Middle frontal gyrus (tissue), 1 donor: ENCODE data around the gene SLC9A8.

Source experiments
- DNase-seq: peaks from one replicate; pipeline ENCODE4 v3.0.0-alpha.2; 2015; ENCODE audit warnings: low spot score; ENCODE audit errors: extremely low spot score

SLC9A8 gene

DNA sequence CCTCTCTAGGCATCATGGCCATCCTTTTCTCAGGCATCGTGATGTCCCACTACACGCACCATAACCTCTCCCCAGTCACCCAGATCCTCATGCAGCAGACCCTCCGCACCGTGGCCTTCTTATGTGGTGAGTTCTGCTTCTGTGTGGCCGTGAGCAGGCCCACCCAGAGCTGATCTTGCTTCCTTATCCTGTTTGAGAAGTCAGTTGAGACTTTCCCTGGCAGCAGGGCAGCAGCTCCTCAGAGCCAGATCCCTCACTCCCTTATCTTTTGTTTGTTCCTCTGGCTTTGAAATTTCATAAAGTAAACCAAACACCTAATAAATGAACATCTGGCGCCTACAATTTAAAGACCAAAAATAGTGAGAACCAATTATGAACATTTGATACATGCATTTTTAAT lies 62.1 kb downstream of the SLC9A8 start:
- DNase-seq = no peak

DNA sequence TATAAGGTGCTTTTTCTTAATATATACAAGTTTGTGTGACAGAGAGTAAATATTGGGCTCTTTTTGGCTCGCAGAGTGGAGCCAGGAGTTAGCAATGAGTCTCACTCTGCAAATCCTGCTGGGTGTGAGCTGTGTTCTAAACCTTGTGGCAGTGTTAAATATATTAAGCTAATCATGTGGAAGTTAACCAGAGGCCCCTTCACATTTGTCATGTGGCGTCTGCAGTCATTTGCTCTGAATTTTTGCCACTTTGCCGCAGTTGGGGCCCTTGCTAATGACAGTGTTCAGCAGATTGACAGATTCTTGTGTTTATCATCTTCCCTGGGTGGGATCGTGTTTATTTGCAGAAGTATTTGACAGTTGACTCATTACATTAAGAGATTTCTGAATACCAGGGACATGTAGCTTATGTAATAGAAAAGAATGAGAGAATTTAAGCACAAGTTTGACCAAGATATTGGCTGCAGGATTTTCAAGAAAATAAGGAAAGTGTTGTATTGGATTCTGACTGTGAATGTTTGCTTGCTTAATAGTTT lies 64.8 kb downstream of the SLC9A8 start:
- no peak for DNase-seq

DNA sequence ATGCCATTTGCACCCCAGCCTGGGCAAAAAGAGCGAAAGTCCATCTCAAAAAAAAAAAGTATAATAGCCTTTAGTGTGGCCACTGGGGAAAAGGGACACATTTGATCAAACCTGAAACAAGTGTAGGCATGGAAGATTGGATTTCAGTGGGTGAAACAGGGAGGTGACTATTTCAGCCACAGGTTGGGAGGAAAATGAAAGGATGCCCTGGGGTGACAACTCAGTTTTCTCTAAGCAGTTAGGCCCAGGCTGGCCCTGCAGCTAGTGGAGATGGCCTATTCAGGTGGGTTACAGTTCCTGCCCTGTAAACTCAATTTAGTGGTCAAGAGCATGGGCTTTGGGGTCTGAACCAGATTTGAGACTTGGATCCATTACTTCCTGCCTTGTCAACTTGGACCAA lies 66.3 kb downstream of the SLC9A8 start:
- no peak for DNase-seq

DNA sequence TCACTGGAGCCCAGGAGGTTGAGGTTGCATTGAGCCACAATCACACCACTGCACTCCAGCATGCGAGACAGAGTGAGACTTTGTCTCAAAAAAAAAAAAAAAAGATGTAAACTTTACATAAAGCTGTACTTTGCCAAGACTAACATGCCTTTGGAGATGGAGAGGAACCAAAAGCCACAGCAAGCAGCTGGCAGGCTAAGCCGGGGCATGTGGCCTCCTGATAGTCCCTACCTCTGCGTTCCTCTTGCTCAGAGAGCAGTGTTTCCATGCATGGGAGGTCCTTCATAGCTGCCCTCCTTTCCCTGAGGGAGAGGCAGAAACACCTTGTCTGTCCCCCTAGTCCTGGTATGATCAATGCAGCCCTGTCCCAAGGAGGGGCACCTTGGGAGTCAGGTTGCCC lies 67.5 kb downstream of the SLC9A8 start:
- DNase-seq = no peak

DNA sequence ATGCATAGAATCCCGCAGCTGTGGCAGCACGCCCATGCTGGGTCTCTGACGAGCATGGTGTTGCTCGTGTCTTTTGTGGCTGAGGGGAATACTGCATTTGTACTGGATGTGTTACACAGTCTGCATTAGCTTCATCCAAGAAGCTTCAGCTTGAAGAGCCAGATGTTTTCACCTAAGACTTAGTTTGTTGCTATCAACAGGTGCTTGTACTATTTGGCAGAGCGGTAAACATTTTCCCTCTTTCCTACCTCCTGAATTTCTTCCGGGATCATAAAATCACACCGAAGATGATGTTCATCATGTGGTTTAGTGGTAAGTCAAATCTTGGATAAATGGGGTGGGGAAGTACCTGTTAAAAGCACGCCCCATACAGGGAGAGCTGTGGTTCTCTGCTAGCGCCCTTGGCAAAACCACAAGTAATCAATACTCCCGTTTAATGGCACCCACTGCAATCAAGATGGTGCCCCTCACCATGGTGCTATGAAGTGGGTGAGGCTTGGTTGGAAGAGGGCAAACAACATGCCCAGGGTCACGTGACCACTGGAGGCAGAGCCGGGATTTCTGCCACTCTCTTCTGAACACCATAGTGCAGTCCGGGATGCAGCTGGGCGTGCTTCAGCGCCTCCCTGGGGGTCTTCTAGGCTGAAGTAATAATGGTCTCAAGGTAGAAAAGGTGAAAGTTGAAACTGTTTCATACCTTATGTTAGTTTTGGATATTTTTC lies 68.3 kb downstream of the SLC9A8 start:
- DNase-seq = no peak

DNA sequence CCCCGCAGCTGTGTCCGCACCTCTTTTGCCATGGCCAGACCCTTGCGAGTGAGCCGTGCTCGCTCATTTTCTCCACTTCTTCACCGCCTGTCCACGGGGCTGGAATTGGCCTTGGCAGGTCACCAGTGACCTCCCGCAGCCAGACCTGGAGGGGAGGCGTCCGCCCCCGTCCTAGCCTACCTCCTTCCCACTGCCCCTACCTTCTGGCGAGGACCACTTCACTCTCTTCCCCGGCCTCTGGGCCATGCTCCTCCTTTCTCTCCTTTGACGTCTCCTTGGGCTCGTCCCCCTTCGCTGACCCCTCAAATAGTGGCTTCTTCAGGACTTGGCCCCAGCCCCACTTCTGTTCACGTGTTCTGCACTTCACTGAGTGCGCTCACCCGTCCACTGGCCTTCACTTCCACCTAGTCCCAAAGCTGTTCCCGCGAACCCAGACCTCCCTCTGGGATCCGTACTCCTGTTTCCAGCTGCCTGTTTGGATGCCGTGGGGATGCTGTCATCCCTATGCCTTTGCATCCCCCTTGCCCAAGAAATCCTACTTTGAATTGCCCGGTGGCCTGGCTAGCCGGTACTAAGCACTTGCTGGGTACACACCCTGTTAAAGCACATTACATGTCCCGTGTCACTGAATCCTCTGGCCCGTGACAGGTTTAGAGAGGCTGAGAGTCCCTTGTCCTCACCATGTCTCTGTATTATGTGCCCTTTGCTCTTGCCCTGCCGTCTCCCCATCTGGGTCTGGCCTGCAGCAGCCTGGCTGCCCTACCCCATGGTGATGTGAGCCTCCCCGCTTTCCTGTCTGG lies 69.7 kb downstream of the SLC9A8 start:
- no peak for DNase-seq

DNA sequence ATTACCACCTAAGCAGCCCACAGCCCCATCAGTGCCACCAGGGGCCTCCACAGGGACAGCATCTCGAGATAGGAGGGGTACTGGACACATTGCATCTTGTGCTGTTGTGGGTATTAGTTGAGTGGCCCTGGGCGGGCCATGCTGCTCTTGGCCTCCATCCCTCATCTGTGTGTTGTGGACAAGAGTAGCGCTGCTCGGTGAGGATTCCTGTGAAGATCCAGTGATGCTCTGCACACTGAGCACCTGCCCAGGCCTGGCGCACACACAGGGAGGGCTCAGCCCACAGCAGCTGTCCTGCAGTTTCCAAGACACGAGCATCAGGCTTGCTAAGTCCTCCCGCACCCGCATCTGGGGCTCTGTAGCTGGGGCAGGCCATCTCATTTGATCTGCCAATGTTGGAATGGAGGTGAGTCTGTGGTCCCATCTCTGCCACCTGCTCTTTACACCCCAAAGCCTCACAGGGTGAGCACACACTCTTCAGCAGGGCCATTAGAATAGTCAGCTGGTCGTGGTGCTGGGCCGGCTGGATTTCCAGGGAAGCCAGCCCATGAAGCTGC lies 70.7 kb downstream of the SLC9A8 start:
- no peak for DNase-seq

DNA sequence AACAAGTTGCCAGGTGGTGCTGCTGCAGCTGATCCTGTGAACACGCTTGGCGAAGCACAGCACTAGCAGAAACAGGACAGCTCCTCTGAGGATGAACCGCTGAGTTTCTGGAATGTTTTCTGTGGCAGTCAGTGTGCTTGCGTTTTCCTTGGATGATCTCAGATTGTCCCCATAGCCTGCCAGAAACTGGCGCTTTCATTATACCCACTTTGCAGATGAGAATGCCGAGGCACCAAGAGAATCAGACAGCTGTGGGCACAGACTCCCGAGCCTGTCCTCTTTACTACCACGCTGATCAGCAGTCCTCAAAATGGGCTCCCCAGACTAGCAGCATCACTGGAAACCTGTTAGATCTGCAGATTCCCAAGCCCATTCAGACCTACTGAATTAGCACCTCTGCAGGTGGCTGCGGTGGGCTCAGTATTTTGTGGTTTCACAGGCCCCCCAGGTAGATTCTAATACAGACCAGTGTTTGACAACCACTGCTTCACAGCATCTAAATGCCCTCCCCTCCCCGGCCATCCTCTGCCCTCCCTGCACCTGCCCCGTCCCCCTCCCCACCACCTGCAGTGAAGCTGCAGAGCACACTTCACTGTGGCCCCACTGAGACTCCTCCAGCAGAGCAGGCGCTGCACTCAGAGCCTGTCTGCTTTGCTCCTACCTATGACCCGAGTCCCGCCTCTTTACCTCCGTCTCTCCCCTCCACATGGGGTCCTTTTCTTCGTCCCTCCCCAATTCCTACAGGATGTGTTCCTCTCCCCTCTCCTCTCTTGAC lies 73.1 kb downstream of the SLC9A8 start:
- no peak for DNase-seq

DNA sequence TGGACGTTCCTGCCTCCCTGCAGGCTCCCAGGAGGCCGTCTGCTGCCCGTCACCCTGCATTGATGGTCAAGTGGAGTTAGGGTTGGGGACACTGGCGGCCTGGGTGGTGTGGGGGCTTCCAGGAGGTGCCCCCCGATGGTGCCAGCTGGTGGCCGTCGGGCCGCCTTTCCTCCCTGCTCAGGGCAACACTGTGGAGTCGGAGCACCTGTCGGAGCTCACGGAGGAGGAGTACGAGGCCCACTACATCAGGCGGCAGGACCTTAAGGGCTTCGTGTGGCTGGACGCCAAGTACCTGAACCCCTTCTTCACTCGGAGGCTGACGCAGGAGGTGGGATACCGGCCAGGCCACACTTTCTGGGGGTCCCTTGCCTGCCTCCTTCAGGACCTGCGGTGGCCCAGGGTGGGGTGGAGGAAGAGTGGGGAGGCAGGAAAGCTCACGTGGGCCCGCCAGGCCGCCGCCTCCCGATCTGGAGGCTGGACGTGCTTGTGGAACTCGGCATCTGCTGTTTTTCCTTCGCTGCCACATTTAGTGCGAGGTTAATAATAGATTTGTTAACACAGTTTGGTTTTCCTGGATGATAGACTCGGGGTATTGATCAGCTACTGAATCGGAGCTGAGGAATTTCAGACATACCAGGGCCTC lies 74.1 kb downstream of the SLC9A8 start:
- DNase-seq = no peak

DNA sequence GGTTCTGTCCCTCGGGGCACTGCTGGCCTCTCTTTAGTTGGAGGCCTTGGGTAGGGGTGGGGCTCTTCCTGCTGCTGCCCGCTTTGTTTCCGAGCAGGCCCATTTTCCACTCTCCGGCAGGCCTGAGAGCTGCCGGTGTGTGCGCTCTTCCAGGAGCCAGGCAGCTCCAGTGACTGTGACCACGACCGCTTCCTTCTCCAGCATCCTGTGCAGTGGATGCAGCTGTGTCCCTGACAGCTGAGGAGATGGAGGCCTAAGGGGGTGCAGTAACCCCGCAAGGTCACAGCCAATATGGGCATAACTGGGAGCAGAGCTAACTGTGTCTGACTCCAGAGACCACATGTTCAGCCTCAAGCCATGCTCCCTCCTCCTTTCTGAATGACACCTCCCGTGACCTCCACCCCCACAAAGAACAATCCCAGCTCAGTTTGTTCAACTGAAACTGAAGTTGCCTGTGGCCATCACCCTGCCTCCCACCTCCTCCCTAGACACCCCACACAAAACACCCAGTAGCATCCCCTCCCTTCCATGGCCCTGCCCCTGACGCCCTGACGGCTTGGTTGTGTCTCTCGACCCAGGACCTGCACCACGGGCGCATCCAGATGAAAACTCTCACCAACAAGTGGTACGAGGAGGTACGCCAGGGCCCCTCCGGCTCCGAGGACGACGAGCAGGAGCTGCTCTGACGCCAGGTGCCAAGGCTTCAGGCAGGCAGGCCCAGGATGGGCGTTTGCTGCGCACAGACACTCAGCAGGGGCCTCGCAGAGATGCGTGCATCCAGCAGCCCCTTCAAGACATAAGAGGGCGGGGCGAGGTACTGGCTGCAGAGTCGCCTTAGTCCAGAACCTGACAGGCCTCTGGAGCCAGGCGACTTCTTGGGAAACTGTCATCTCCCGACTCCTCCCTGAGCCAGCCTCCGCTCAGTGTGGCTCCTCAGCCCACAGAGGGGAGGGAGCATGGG lies 74.9 kb downstream of the SLC9A8 start:
- DNase-seq = no peak

DNA sequence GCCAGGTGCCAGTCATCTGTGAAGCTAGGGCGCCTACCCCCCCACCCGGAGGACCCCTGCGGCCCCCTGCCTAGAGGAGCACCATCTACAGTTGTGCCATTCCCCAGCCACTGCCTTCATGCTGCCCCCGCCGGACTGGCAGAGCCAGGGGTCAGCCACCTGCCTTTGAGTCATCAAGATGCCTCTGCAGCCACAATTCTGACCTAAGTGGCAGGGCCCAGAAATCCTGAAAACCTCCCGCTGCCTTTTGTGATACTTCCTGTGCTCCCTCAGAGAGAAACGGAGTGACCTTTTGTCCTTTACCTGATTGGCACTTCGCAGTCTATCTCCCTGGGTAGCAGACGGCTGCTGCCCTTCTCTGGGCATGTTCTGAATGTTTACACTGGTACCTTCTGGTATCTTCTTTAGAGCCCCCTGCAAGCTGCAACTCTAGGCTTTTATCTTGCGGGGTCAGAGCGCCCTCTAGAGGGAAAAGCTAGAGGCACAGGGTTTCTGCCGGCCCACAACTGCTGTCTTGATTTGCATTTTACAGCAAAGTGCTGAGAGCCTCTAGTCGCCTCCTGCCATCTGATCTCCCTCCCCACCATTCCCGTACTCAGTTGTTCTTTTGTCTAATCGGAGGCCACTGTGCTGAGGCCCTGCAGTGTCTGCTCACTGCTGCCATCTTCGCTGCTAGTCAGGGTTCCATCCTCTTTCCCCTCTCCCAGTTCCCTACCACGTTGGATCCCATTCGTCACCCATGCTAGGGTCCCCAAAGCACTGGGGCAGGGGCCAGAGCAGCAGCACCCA lies 75.8 kb downstream of the SLC9A8 start:
- DNase-seq = peak; percentile 43

DNA sequence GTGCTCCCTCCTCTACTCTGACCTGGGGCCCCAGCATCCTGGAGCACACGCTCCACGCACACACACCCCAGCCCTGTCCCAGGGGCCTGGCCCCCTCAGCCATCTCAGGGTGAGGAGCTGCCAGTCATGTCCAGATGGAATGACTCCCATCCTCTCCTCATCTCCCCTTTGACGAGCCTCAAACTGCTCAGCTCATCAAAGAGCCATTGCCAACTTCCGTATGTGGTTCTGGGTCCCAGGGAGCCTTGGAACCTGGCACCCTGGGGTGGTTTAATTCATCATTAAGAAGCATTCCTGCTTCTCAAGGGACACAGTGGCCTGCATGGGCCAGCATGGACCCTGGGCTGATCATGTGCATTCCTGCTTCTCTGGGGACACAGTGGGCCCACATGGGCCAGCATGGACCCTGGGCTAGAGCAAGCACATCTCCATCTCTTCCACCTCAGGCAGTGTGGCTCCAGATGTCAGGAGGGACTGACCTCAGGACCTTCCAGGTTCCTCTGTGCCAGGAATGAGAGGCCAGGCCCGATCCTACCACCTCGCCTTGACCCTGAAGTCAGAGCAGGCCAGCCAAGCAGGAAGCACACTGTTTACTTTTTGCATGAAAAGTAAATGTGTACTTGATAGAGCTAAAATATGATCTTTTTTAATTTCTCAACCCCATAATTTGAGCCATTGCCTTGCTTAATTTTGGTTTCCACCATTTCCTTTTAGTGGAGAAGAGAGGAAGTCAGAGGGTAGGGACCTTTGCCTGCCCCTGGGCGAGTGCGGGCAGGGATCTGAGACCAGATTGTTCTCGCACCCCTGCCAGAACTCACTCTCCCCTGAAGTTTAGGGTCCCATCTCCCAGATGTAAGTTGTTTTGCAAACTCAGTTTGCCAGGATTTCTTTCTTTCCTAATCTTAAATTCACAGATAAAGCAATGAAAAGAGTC lies 76.6 kb downstream of the SLC9A8 start:
- DNase-seq = no peak

DNA sequence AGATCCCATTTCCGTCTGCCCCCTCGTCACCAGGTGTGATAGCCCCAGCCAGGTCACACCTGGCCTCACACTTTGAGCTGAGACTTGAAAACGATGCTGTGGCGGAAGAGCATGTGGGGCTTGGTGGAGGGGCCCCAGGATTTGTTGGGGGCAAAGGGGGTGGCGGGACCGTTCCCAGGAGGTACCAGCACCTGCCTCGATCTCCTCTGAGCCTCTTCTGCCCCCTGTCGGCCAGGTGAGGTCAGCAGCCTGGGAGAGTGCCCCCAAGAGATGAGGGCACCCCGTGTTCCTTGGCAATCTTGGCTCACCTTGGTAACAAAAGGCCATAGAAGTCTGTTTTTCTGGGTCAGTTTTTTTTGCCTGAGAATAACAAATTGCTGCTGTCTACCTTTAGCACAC lies 77.3 kb downstream of the SLC9A8 start:
- DNase-seq = no peak

DNA sequence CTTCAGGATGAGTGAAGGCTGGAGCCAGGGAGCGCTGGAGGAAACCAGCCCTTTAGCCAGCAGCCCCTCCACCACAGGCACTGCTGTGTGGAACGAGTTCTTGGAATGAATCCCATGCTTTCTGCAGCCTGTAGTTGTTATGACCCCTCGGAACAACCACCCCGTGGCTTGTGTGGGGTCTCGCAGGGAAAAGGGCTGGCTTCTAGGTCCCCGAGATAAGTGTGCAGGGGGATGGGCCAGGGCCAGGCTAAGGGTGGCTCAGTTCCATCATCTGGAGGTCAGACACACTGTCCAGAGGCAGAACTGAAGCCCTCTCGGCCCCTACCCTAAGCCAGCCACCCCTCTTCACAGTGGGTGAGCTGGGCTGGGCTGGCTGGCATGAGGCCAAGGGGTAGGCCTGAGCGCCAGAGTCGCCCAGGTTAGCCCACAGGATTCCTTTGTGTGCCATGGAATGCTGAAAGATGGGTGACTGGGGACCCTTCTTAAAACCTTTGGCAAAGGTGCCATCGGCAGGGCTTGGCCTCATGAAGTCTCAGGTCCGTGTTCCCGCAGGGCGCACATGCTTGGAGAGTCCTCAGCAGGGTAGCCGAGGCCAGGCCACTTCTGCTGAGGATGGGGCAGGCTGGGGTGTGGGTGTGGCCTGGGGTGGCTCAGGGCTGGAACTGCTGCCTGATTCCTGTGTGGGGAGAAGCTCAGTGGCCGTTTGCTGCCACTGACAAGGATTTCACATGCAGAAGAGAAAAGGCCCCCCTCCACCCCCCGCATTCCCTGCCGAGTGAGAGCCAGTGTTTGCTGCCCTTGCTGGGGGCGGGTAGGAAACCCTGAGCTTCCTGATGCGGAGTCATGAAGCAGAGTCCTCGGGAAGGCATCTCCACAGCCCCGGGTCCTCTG lies 78.1 kb downstream of the SLC9A8 start:
- DNase-seq = no peak

DNA sequence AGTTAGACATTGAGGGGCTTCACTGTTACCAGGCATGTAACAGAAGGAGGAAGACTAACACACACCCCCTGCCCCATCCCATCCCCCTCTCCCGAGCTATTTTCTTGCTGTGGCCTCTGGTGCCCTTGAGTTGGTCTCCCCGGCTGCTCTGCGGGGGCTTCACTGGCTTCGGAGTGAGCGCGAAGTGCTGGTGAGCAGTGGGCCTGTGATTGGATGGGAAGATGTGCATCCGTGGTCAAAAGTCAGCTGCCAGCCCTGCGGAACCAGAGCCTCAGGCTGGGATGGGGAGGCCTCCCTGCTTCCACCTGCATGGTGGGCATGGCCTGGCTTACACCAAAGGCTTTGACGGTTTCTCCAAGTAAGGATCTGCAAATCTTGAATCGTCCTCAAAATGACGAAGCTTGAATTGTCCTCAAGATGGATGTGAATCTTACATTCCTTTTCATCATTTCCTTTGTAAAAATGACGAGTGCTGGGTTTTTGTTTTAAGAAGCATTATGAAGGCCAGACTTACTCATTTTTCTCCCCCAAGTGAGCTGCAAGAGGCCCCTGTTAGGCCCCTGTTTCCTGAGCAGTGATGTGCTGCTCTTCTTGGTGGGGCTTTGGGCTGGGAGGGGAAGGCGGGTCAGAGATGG lies 79.0 kb downstream of the SLC9A8 start:
- no peak for DNase-seq

DNA sequence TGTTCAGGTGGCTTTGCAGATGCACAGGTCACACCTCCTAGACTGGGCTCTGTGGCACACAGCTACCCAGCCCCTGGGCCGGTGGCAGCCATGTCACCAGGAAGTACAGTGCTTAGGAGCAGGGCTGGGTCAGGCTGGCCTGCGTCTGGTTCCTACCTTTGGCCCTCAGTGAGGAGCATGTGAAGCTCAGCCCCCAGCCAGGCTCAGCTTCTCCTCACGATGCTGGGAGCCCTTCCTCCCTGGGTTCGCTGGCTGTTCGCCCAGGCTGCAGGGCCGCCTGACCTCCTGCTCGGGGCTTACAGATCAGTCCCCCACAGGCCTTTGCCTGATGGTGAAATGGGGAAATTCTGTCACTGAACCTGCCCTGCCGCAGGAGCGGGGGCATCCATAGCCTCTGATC lies 79.6 kb downstream of the SLC9A8 start:
- DNase-seq = no peak

DNA sequence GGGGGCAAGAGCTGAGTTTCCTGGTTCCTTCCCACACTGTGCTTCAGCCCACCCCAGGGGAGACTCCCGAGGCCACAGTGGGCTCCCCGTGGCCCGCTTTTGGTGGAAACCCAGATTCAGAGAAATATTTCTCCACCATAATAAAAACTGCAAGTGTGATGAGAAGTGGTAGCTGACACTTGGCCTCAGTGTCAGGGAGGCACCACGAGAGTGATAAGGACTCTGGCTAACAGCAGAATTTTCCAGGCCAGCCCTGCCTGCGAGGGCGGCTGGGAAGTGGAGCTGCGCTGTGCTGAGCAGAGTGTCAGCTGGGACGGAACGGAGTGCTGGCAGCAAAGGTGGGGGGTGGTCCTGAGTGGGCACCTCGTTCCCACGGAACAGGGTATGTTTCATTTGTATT lies 80.2 kb downstream of the SLC9A8 start:
- DNase-seq = no peak
